ENCODE results near the gene P3H2.
A peak's percentile ranks its signal among the peaks of the same experiment; 100 is the strongest.
"Not testable (repeated sequence)": the region's sequence is repeated elsewhere in the genome, so short reads cannot be mapped to it uniquely, and the experiment has no call there.

P3H2 gene

DNA sequence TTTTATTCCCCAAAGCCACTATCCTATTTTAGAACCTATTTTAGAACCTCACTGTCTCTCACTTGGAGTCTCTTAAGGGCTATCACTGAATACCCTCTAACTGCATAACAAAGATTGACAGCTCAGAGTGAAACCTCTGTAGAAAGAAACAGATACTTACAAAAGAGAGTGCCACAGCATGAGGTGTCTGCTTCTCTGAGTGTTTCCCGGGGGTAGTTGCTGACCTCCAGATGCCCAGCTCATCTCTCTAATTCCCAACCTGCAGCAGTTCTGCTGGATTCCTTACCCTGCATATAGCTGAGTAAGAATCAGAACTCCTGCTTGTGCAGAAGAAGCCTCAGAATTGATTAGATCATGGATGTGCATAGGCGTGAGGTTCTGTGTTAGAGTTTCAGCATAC lies 34.5 kb downstream of the P3H2 start:
- no peak for DNase-seq

DNA sequence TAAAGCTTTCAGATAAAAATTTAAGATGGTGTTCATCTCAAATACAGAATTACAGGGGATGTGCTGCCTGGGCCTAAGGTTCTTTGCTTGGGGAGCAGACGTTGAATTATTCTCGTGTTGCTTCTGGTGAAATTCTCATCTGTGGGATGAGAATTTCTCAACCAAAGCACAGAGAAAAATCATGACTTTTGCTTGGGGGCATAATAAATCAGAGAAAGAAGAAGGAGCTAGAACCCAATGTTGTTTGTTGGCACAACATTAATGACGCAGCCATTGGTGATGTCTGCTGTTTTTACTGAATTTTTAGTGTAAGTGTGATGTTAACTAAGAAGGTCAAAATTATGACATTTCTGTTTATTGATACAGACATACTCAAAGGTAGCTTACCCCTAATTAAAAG lies 35.7 kb downstream of the P3H2 start:
- no peak for DNase-seq

DNA sequence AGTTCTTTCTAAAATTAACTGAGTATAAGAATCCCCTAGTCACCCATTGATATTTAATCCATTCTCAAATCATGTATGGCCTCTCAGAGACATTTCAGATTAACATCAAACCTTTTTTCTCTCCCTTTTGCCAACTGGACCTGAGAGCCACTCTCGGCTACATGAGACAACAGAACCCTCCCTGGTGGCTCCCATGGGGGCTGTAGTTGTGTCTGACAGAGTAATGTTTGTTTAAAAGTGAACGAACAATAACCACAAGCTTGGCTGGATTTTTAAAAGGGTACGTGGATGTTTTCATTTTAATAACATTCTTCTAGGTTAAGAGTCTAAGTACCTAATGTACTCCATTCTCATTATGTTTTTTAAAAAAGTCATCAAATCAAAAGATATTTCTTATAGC lies 37.1 kb downstream of the P3H2 start:
- no peak for DNase-seq

DNA sequence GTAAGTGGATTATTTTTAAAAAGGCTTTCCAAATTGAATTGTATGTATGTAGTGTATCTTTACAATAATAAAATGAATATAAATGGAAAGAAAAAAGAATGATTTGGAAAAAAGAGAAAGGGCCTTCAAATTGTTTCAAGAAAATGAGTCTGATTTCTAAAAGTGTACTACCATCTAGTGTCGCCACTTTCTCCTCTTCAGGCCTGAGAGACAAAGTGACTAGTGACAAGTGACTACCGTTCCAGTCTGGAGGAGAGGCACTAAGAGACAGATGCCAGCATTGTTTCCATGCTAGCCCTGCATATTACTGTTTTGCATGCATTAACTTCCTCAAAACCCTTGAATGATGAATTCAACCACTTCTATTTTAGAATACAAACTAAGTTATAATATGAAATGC lies 39.3 kb downstream of the P3H2 start:
- peak in 5 of 58 donors; percentile 8 to 62 (median 16) for DNase-seq

DNA sequence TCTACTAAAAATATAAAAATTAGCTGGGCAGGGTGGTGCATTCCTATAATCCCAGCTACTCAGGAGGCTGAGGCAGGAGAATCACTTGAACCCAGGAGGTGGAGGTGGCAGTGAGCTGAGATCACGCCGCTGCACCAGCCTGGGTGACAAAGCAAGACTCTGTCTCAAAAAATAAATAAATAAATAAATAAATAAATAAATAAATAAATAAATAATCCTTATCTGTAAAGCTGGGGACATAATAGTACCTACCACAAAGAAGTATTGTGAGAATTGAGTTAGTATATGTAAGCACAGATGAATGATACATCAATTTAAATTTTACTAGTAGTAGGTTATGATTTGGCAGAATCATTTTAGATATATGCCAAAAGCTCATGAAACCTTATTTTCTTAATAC lies 41.5 kb downstream of the P3H2 start:
- DNase-seq: not testable (repeated sequence)

DNA sequence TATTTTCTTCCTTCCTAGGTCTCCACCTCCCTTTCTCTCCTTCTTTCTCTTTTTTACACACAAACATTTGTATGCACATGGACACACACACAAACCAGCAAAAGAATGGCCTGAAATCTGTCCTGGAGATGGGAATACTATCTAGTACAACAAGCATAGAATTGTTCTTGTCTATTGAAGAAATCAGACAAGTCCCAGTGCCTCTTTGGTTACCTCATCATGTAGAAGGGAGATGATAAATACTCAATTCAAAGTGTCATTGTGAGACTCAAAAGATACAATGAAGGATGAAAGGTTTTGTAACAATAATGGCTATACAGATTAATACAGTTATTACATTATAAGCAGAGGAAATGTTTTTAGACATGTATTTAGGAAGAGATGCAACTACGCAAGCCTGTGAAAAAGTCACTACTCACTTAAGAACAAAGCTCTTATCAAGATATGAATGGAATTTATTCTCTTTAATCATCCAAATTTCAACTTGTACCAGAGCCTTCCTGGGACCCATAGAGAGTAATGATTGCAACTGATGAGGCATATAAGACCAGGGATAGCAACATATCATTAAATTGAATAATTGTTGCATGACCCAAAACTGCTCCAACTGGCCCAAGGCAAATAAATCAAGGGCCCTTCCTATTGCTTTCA lies 43.2 kb downstream of the P3H2 start:
- DNase-seq: no peak

DNA sequence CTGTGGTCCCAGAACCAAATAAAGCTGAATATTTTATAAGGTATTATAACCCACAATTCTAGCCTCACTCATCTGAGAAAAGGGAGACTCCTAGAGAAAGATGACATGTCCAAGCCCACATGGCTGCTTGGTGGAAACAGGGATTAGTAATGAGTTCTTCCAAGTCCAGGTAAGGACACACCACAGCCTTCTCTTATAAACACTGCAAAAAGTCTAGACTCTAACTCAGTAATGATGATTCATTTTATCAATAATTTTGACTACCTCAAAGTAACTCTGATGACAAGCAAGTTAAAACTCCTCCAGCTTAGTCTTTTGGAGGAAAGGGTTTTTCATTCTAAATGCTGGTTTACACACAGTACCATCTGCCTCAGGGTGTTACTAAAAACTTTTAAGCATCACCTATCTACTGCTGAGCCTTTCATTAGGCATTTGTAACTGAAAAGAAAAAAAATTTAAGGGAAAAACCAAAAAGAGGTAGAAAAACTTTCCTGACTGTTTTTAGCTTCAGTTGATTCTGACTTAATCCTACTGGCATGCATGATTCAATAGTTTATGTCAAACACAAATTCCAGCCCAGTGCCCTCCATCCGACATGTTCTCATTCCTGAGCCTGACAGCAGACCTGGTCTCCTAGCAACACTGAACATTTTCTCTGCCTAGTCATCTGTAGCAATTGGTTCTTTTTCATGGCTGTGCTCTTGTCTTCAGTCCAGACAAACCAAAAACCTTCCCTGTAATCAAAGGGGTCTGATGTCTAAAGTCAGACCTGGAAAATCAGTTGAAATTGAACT lies 43.9 kb downstream of the P3H2 start:
- DNase-seq: peak in 4 of 58 donors; percentile 7 to 27 (median 16)

DNA sequence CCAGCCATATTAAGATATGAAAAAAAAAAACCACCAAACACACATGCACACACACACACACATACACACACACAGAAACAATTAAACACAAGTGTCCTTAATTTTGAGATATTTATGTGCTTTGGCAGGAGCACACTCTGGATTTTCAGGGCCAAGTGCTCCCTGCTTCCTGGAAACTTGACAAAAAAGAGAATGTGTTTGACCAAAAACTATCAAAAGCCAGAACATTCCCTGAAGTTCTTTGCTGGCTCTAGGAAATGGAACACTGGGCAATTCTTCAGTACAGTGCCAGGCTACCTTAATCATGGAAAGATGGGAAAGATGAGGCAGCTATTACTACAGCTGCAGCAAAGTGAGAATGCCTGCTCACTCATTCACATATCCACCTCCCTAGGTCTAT lies 44.6 kb downstream of the P3H2 start:
- no peak for DNase-seq

DNA sequence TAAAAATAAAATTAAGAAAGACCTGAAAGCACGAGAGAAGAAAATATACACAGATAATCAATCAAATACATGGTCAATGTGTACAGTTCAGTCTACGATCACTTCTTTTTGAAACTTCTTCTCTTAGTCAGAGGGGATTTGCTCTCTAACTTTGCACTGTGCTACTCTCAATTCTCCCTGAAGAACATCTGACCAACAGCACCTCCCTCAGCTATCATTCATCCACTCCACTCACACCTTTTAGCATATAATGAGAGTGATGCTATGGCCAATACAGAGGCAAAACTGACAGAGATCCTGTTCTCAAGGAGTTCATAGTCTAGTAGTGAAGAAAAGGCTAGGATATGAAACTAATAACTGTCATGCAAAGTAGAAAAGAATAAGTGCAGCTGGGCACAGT lies 45.9 kb downstream of the P3H2 start:
- no peak for DNase-seq

DNA sequence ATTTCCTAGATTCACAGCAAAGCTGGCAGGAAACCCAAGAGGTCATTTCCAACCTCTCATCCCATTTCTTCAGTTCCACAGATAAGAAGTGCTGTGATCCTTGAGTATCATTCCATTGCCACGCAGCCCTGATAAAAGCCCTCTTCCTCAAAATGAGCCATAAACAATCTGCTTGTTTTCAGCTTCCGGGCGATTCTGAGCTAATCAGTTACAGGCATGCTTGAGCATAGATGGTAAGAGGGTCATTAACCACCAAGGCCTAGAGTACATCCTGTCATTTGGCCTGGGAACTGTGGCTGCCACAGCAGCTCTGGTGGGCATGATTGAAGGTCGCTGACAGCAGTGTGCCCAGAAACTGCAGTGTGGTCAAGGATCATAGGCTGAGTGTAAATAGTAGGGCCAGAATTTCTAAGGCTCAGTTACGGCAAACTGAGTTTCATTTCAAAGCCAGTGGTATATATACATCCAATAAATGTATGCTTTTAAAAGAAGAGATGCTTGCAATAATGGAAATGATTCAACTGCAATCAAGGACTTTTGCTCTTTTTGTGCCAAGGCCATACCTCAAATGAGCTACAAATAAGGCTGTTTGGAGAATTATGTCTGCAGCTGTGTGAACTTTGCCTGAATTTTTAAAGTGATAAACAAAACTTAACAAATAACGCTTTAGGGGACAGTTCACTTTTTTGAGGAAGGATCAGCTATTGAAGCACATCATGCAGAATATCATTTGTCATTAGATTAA lies 47.3 kb downstream of the P3H2 start:
- no peak for DNase-seq

DNA sequence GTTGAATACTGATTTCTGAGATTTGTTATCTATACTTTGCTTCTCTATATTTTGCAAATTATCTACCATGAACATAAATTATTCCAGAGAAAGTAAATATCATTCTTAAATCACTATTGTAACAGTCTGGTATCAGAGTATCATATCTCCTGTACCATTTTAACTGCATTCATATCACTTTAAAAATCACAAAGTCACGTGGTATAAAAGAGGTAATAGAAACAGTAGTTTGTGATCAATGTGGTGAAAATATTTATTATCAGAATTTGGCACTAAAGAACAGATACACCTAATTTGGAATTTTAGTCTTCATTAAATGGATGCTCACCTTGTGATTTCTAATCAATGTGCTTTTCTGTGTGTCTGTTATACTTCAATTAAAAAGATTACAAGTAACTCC lies 47.8 kb downstream of the P3H2 start:
- no peak for DNase-seq

DNA sequence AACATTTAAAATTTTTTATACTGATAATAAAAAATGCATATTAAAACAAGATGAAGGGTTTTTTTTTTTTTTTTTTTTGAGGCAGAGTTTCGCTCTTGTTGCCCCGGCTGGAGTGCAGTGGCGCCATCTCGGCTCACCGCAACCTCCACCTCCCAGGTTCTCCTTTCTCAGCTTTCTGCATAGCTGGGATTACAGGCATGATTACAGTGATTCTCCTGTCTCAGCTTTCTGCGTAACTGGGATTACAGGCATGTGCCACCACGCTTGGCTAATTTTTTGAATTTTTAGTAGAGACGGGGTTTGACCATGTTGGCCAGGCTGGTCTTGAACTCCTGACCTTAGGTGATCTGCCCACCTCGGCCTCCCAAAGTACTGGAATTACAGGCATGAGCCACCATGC lies 48.8 kb downstream of the P3H2 start:
- DNase-seq: not testable (repeated sequence)

DNA sequence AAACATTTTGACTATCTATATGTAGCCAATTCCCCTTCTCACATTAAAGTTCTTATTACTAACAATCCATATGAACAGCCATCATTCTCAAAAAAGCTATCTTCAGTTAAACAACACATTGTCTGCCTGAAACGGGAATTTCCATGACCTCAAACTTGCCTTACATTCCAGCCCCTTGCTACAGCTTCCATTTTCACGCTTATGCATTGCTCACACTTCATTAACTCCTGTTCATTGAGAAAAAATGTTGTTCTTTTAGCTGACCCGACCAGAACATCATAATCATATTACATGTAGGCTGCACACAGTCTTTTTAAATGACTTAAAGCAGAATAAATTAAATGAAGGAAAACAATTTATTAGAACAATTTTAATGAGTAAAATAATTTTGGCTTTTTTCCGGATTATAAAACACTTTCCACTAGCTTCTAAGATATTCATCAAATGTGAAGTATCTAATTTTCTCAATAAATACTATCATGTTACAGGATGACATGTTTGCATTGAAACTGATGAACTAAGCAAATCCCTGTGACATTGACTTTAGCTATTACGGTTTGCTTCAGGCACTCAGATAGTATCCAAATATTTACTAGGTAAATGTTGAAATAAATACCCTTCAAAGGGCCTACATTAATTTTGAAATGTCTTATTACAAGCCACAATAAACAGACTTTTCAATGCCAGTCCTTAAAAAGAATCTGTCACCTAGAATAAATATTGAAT lies 49.9 kb downstream of the P3H2 start:
- no peak for DNase-seq

DNA sequence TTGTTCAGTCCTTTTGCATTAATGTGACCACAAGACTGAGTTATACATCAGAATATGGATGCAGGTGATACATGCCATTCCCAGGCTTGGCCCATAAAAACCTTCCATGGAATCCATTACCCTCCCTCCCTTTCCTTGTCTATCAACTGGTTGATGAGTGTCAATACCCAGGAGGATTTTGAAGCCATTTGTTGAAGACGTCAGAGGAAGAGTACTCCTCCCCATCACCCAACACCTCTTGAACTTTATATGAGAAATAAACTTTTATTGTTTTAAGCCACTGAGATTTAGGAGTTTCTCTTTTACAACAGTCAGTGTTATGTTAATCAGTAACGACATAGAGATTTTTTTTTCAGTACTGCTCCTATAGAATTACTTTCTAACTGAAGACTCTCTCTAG lies 55.5 kb downstream of the P3H2 start:
- no peak for DNase-seq

DNA sequence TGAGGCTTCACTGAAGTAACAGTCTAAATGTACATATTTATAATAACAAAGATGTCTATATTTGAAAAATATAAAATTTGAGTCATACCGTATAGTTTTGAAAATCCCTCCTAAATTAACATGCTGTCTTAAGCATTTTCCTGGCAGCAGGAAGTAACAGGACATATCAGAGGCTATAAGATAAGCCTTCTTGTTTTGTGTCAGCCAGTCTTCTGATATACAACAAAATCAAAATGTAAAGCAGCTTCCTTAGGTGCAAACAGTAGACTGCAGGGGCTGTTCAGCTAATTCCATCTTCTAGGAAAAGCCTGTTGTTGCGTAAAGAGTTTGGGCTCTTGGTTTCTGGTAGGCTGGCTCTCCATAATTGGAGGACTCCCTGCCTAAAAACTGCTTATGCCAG lies 56.0 kb downstream of the P3H2 start:
- DNase-seq: no peak

DNA sequence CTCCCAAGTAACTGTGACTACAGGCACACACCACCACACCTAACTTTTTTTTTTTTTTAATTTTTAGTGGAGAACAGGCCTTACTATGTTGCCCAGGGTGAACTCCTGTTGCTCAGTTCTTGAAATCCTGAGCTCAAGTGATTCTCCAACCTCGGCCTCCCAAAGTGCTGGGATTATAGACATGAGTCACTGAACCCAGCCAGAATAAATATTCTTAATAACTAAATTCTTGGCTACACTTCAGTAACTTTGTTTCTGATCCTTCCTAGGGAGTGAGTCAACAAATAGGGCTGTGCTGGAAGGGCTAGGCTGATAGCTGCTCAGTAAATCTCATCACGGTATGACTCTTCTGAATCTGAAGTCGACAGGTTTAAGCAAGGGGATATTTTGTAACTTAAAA lies 56.6 kb downstream of the P3H2 start:
- DNase-seq: no peak

DNA sequence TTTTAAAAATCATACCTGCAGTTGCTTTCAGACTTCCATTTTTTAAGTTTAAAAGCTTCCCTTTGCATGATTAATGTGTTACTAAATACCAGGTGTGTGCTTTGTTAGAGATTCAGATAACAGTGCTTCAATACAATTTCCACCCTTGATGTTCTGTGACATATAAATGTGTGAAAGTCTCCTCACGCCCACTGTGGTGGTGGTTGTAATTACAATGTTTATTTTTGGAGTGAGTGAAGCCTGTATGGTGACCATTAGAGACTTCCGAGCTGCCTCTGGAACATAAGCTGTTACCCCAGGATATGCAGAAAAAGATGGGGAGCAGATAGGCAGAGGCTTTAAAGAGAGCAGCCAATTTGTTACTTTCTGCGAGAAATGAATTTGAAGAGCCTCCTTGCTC lies 57.2 kb downstream of the P3H2 start:
- DNase-seq: no peak

DNA sequence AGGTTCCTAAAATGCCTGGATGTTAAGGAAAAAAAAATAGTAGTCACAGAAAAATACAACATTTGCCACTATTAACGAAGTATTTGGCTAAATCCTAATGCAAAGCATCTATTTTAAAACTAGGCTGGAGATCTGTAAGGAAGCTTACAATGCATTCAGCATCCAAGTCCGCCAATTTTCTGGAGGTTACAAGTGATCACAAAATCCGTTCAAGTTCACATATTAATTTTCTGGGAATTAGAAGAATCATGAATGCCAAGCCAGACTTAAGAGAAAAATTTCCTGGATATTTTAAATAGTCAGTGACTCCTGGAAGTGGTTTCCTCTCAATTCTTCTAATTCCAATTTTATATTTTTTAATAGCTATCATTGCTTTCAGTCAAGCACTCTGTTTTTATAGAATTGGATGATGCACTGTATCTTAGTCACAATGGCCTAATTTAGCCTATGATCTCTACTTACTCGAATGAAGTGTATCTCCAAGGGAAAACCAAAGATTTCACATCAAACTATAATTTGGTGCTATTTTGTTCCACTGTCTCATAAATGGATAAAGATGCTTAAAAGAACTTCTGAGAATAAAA lies 60.4 kb downstream of the P3H2 start:
- no peak for DNase-seq

DNA sequence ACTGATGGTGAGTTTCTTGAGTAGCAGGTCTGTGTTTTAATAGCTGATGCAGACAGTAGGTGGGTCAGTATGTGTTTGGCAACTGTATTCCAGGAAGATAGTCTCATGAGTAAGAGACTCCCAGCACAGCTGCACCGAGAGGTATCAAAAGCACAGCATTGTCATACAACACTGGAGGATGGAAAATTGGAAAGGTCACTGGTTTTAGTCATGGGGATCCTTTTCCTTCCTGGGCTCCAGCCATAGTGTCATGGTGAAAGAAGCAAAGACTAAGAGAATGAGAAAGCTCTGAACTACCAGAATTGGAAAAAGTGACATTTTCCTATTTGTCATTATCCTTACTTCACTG lies 61.5 kb downstream of the P3H2 start:
- peak in 2 of 58 donors; percentile 15 to 19 for DNase-seq

DNA sequence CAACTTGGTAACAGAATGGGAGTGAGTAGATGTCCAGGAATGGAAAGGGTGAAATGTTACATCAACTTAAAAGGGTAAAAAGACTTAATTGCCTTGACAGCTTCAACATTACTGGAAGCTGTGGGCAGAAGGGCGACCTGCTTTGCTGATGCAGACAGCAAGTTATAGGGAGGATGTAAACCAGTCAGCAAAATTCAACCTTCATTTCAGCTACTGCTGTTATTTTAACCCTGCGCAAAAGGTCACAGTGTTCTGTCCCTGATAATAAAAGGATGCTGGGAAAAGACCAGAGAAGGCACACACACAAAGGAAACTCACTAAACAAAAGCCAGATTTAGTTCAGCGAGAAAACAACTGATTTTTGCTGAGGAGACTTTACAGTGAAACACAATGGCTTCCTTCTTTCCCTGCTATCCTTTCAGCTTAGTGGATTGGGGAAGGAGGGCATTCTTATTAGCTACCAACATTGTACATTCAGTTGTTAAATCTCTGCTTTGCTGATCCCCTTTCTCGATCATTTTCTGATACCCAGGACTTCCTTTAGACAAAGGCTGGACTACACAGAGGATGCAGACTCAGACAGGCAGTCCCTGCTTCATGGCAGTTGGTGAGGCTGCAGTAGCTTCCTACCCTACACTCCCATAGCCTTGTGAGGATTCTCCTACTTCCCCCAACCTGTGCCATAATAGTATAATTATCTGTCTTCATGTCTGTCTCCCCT lies 62.0 kb downstream of the P3H2 start:
- DNase-seq: peak in 1 of 58 donors; percentile 17

DNA sequence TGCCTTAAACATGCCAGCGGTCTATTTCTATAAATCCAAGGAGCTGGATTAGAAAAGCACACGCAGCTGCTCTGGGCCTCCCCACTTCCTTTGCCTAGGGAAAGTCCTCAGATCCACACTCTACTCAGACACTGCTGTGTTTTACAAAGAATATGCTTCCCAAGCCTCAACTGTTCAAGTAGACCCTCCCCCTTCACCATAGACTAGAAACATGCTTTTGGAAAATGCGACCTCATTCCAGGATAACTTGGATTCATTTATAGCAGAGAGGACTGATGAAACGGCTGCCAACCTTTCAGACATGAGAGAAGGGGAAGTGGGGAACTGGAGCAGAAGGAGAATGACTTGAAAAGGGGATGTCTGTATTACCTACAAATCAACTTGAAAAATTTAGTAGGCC lies 64.0 kb downstream of the P3H2 start:
- no peak for DNase-seq
